Duodenal mucosa (tissue), 2 donors: Measurements from ENCODE around the gene ERC1.

ENCODE experiments used
- H3K27ac ChIP-seq: one replicate; pipeline ENCODE4 v1.7.0; 2013; ENCODE audit warnings: low read depth, low read length
- H3K27me3 ChIP-seq, 2 donors: one replicate each; pipeline ENCODE4 v1.7.0; 2013; ENCODE audit warnings: low read length in 2 of 2, control low read depth in 1 of 2; ENCODE audit not compliant: insufficient read depth in 2 of 2, control insufficient read depth in 1 of 2
- H3K36me3 ChIP-seq, 2 donors: one replicate each; pipeline ENCODE4 v1.7.0; 2013; ENCODE audit warnings: low read length in 2 of 2, control low read depth in 1 of 2; ENCODE audit not compliant: insufficient read depth in 2 of 2, control insufficient read depth in 1 of 2
- H3K4me1 ChIP-seq, 2 donors: one replicate each; pipeline ENCODE4 v1.7.0; 2013; ENCODE audit warnings: low read length in 2 of 2, control low read depth in 1 of 2; ENCODE audit not compliant: insufficient read depth in 2 of 2, control insufficient read depth in 1 of 2
- H3K4me3 ChIP-seq, 2 donors: one replicate each; pipeline ENCODE4 v1.7.0; 2013; ENCODE audit warnings: low read length in 2 of 2, low read depth in 1 of 2
- H3K9ac ChIP-seq, 2 donors: one replicate each; pipeline ENCODE4 v1.7.0; 2013; ENCODE audit warnings: low read length in 2 of 2, low read depth in 1 of 2
- H3K9me3 ChIP-seq, 2 donors: one replicate each; pipeline ENCODE4 v1.7.0; 2013; ENCODE audit warnings: low read length in 2 of 2, control low read depth in 1 of 2; ENCODE audit not compliant: control insufficient read depth in 1 of 2

The ERC1 gene

GRCh38 chr12:1115484-1116231 is 124.6 kb downstream of the ERC1 start:
- no peaks in the 10 kb centered on the region for H3K4me1 ChIP-seq
- no peaks in the 10 kb centered on the region for H3K27me3 ChIP-seq
- no peak overlapping the region for H3K4me3 ChIP-seq

GRCh38 chr12:1117371-1117770 is 126.3 kb downstream of the ERC1 start:
- H3K9me3 ChIP-seq, result no peaks in the 10 kb centered on the region

More at GRCh38 chr12:1115484-1116231, 124.6 kb downstream of the ERC1 start:
- no peaks in the 10 kb centered on the region for H3K9me3 ChIP-seq
- no peak overlapping the region for H3K27ac ChIP-seq
- no peak overlapping the region for H3K9ac ChIP-seq
- peaks cover 0 to 3% of the 10 kb centered on the region in 2 donors for H3K36me3 ChIP-seq

GRCh38 chr12:1117970-1118563 is 127.0 kb downstream of the ERC1 start:
- H3K9ac ChIP-seq, result no peak overlapping the region
- no peak overlapping the region for H3K27ac ChIP-seq
- no peak overlapping the region for H3K4me3 ChIP-seq
- no peaks in the 10 kb centered on the region for H3K9me3 ChIP-seq
- H3K27me3 ChIP-seq, result no peaks in the 10 kb centered on the region
- H3K4me1 ChIP-seq, result no peaks in the 10 kb centered on the region
- no peaks in the 10 kb centered on the region for H3K36me3 ChIP-seq

More at GRCh38 chr12:1117371-1117770, 126.3 kb downstream of the ERC1 start:
- Histone ChIP-seq H3K4me3 (no peak overlapping the region), H3K4me1 (no peaks in the 10 kb centered on the region), H3K27ac (no peak overlapping the region), H3K9ac (no peak overlapping the region), H3K27me3 (no peaks in the 10 kb centered on the region), H3K36me3 (peaks cover 0 to under 1% of the 10 kb centered on the region in 2 donors)

- no peaks in the 10 kb centered on the region for H3K27me3 ChIP-seq
- no peak overlapping the region for H3K27ac ChIP-seq
- H3K4me1 ChIP-seq, result no peaks in the 10 kb centered on the region
- H3K9me3 ChIP-seq, result no peaks in the 10 kb centered on the region
- no peak overlapping the region for H3K9ac ChIP-seq
- H3K36me3 ChIP-seq, result no peaks in the 10 kb centered on the region
- H3K4me3 ChIP-seq, result no peak overlapping the region
Observed at GRCh38 chr12:1122786-1123185, 131.8 kb downstream of the ERC1 start.

DNA sequence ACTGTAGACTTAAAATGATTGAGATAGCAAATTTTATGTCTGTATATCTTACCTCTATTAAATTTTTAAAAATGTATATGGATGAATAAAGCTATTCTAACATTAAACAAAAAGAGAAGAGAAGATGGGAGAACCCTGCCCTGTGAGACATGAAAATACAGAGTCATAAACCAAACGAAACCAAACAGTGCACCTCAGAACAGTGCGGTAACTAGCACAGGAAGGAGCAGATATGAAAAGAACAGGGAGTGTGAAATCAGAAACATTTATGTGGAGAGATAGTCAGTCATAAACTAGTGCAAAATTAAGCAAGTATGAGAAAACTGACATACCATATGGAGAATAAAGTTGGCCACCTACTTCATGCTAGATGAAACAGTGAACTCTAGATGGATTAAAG is 135.1 kb downstream of the ERC1 start:
- Histone ChIP-seq H3K9me3 (no peaks in the 10 kb centered on the region), H3K27ac (no peak overlapping the region), H3K4me1 (peaks cover 6 to 8% of the 10 kb centered on the region in 2 donors), H3K9ac (no peak overlapping the region), H3K27me3 (no peaks in the 10 kb centered on the region), H3K4me3 (no peak overlapping the region), H3K36me3 (no peaks in the 10 kb centered on the region)

- H3K9ac ChIP-seq, result no peak overlapping the region
- peaks cover 8 to 10% of the 10 kb centered on the region in 2 donors for H3K4me1 ChIP-seq
- H3K4me3 ChIP-seq, result no peak overlapping the region
- H3K36me3 ChIP-seq, result no peaks in the 10 kb centered on the region
- H3K27me3 ChIP-seq, result no peaks in the 10 kb centered on the region
- H3K27ac ChIP-seq, result no peak overlapping the region
- no peaks in the 10 kb centered on the region for H3K9me3 ChIP-seq
Observed at GRCh38 chr12:1127021-1127420, 136.0 kb downstream of the ERC1 start.

- Histone ChIP-seq H3K4me3 (no peak overlapping the region), H3K4me1 (peaks cover 8 to 10% of the 10 kb centered on the region in 2 donors), H3K9ac (no peak overlapping the region), H3K9me3 (no peaks in the 10 kb centered on the region), H3K27ac (no peak overlapping the region), H3K36me3 (no peaks in the 10 kb centered on the region), H3K27me3 (no peaks in the 10 kb centered on the region)
Observed at GRCh38 chr12:1130164-1130563, 139.1 kb downstream of the ERC1 start.

DNA sequence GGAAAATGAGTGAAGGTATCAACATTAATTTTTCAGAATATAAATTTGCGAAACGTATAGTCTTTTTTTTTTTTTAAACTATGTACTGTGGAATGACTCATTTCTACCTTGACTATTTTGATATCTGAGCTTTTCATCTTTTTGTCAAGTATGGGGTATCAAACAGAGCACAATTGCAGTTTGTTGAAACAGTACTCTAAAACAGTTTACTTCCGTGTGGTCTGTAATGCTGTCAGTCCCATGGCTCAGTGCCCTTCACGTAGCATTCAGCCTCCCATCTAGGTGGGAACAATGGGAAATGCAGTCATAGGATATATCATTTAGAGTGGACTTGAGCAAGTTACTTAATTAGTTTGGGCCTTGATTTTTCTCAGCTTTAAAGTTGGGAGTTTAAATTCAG is 139.5 kb downstream of the ERC1 start:
- H3K27me3 ChIP-seq, result no peaks in the 10 kb centered on the region
- peaks cover 8 to 10% of the 10 kb centered on the region in 2 donors for H3K4me1 ChIP-seq
- no peak overlapping the region for H3K27ac ChIP-seq
- H3K36me3 ChIP-seq, result no peaks in the 10 kb centered on the region
- no peaks in the 10 kb centered on the region for H3K9me3 ChIP-seq
- no peak overlapping the region for H3K9ac ChIP-seq
- H3K4me3 ChIP-seq, result no peak overlapping the region

GRCh38 chr12:1131811-1132224 is 140.8 kb downstream of the ERC1 start:
- Histone ChIP-seq H3K9ac (no peak overlapping the region), H3K27ac (no peak overlapping the region), H3K9me3 (no peaks in the 10 kb centered on the region), H3K4me1 (peaks cover 8 to 10% of the 10 kb centered on the region in 2 donors), H3K4me3 (no peak overlapping the region), H3K36me3 (no peaks in the 10 kb centered on the region), H3K27me3 (no peaks in the 10 kb centered on the region)

- no peak overlapping the region for H3K9ac ChIP-seq
- H3K4me1 ChIP-seq, result peaks cover 8 to 10% of the 10 kb centered on the region in 2 donors
- no peaks in the 10 kb centered on the region for H3K9me3 ChIP-seq
- H3K36me3 ChIP-seq, result no peaks in the 10 kb centered on the region
- H3K27me3 ChIP-seq, result no peaks in the 10 kb centered on the region
- H3K4me3 ChIP-seq, result no peak overlapping the region
- no peak overlapping the region for H3K27ac ChIP-seq
Observed at GRCh38 chr12:1132311-1132710, 141.3 kb downstream of the ERC1 start.
